GM12878 (cell line): ENCODE measurements around the gene THADA.

ENCODE experiments used
- CTCF ChIP-seq, 3 experiments: IDR thresholded peaks in 2 of 3; conservative IDR thresholded peaks in 1 of 3; 2 replicates each; pipeline ENCODE4 v1.5.1; 2011; ENCODE audit warnings: low read depth in 3 of 3, low read length in 3 of 3, mild to moderate bottlenecking in 3 of 3, control low read depth in 2 of 3, moderate library complexity in 2 of 3, inconsistent platforms in 1 of 3, mixed read lengths in 1 of 3; ENCODE audit not compliant: control insufficient read depth in 2 of 3, insufficient read depth in 1 of 3; ENCODE audit errors: extremely low read depth in 1 of 3
- EZH2 ChIP-seq: IDR thresholded peaks from 2 replicates; pipeline ENCODE4 v1.6.1; 2012; ENCODE audit warnings: low read depth, mild to moderate bottlenecking, control low read depth, inconsistent platforms, low read length, borderline replicate concordance; ENCODE audit not compliant: control insufficient read depth
- HDAC6 ChIP-seq: fragments of 200-600 bp; sonication (generic); IDR thresholded peaks from one replicate; pipeline ENCODE4 v1.8.0; 2017; ENCODE audit warnings: antibody characterized with exemption; ENCODE audit not compliant: unreplicated experiment
- POLR2AphosphoS5 ChIP-seq: IDR thresholded peaks from 2 replicates; pipeline ENCODE4 v1.6.1; 2011; ENCODE audit warnings: mild to moderate bottlenecking, low read length, inconsistent platforms
- TF ChIP-seq, protein P1 (sequence below): IDR thresholded peaks from 2 replicates; pipeline ENCODE4 v1.6.1; 2012; ENCODE audit warnings: mild to moderate bottlenecking, low read depth, low read length

- TF ChIP-seq CTCF (IDR thresholded peaks at IDR 0.05 in 2 of 3, conservative IDR thresholded peaks at IDR 0.05 in 1 of 3; ENCODE audit: control insufficient read depth in 2 of 3, extremely low read depth in 1 of 3, insufficient read depth in 1 of 3, low read depth in 3 of 3, low read length in 3 of 3) (no peak), EZH2 (no peak), POLR2AphosphoS5 (no peak), HDAC6 (no peak)
- TF ChIP-seq, protein P1, sequence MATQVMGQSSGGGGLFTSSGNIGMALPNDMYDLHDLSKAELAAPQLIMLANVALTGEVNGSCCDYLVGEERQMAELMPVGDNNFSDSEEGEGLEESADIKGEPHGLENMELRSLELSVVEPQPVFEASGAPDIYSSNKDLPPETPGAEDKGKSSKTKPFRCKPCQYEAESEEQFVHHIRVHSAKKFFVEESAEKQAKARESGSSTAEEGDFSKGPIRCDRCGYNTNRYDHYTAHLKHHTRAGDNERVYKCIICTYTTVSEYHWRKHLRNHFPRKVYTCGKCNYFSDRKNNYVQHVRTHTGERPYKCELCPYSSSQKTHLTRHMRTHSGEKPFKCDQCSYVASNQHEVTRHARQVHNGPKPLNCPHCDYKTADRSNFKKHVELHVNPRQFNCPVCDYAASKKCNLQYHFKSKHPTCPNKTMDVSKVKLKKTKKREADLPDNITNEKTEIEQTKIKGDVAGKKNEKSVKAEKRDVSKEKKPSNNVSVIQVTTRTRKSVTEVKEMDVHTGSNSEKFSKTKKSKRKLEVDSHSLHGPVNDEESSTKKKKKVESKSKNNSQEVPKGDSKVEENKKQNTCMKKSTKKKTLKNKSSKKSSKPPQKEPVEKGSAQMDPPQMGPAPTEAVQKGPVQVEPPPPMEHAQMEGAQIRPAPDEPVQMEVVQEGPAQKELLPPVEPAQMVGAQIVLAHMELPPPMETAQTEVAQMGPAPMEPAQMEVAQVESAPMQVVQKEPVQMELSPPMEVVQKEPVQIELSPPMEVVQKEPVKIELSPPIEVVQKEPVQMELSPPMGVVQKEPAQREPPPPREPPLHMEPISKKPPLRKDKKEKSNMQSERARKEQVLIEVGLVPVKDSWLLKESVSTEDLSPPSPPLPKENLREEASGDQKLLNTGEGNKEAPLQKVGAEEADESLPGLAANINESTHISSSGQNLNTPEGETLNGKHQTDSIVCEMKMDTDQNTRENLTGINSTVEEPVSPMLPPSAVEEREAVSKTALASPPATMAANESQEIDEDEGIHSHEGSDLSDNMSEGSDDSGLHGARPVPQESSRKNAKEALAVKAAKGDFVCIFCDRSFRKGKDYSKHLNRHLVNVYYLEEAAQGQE: no peak
These were observed 325.4 kb downstream of the THADA start for GRCh38 chr2:43270461-43270860.
